ENCODE measurements around the gene MRPL45.
A peak's percentile ranks its signal among the peaks of the same experiment; 100 is the strongest.
"Not testable (repeated sequence)": the region's sequence is repeated elsewhere in the genome, so short reads cannot be mapped to it uniquely, and the experiment has no call there.

DNA sequence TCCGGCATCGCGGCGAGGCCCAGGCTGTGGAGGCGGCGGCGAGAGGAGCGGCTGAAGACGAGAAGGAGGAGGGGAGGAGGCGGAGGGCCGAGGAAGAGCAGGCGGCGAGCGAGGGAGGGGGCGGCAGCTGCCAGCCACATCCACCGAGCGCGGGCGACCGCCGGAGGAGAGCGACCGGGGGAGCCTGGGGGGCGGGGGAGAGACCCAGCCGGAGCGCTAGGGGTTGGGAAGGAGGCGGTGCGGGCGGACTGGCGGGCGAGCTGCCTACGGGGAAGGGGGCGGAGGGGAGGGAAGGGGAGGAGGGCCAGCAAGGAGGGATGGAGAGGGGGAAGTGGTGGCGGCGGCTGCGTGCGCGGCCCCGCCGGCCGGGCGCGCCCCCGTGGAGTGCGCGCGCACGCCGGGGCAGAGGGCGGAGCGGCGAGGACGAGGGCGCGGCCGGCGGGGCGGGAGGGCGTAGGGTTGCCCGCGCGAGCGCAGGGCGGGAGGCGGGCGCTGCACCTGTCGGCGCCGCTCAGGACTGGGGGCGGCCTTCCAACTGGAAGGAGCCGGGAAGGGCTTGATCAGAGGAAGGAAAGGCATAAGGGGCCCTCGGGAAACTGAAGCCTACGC lies 39.9 kb upstream of the MRPL45 start:
- TF ChIP-seq, protein P1, sequence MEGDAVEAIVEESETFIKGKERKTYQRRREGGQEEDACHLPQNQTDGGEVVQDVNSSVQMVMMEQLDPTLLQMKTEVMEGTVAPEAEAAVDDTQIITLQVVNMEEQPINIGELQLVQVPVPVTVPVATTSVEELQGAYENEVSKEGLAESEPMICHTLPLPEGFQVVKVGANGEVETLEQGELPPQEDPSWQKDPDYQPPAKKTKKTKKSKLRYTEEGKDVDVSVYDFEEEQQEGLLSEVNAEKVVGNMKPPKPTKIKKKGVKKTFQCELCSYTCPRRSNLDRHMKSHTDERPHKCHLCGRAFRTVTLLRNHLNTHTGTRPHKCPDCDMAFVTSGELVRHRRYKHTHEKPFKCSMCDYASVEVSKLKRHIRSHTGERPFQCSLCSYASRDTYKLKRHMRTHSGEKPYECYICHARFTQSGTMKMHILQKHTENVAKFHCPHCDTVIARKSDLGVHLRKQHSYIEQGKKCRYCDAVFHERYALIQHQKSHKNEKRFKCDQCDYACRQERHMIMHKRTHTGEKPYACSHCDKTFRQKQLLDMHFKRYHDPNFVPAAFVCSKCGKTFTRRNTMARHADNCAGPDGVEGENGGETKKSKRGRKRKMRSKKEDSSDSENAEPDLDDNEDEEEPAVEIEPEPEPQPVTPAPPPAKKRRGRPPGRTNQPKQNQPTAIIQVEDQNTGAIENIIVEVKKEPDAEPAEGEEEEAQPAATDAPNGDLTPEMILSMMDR (IDR thresholded peaks at IDR 0.05; ENCODE audit: insufficient read depth, low read length), result not testable (repeated sequence)
- TF ChIP-seq POLR2AphosphoS5 (IDR thresholded peaks at IDR 0.05; ENCODE audit: low read depth) (0 out of 2 replicates have a peak, but pooled peaks have one; percentile 22), SPI1 (IDR thresholded peaks at IDR 0.05; ENCODE audit: borderline replicate concordance, low read depth) (peak; percentile 33; the same call in 1 of the 2 replicates)
- TF ChIP-seq, protein P2, sequence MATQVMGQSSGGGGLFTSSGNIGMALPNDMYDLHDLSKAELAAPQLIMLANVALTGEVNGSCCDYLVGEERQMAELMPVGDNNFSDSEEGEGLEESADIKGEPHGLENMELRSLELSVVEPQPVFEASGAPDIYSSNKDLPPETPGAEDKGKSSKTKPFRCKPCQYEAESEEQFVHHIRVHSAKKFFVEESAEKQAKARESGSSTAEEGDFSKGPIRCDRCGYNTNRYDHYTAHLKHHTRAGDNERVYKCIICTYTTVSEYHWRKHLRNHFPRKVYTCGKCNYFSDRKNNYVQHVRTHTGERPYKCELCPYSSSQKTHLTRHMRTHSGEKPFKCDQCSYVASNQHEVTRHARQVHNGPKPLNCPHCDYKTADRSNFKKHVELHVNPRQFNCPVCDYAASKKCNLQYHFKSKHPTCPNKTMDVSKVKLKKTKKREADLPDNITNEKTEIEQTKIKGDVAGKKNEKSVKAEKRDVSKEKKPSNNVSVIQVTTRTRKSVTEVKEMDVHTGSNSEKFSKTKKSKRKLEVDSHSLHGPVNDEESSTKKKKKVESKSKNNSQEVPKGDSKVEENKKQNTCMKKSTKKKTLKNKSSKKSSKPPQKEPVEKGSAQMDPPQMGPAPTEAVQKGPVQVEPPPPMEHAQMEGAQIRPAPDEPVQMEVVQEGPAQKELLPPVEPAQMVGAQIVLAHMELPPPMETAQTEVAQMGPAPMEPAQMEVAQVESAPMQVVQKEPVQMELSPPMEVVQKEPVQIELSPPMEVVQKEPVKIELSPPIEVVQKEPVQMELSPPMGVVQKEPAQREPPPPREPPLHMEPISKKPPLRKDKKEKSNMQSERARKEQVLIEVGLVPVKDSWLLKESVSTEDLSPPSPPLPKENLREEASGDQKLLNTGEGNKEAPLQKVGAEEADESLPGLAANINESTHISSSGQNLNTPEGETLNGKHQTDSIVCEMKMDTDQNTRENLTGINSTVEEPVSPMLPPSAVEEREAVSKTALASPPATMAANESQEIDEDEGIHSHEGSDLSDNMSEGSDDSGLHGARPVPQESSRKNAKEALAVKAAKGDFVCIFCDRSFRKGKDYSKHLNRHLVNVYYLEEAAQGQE (IDR thresholded peaks at IDR 0.05; ENCODE audit: insufficient replicate concordance, low read depth), result not testable (repeated sequence)
